GM06990 (cell line): ENCODE results near the gene BAZ1B.

Experiments
- DNase-seq: peaks from one replicate; pipeline ENCODE4 v3.0.0-alpha.2; 2011; ENCODE audit not compliant: insufficient read length; ENCODE audit errors: extremely low read depth
- H3K27me3 ChIP-seq: replicated peaks from 2 replicates; pipeline ENCODE4 v1.6.0; 2011; ENCODE audit warnings: low read length; ENCODE audit not compliant: control insufficient read depth, insufficient read depth
- H3K36me3 ChIP-seq: 2 replicates; pipeline ENCODE4 v1.5.1; 2011; ENCODE audit warnings: low read length; ENCODE audit not compliant: control insufficient read depth, insufficient read depth
- H3K4me3 ChIP-seq: replicated peaks from 2 replicates; pipeline ENCODE4 v1.5.1; 2011; ENCODE audit warnings: low read depth, mild to moderate bottlenecking, control low read depth, low read length
- TF ChIP-seq, protein P1 (sequence below): IDR thresholded peaks from 2 replicates; pipeline ENCODE4 v1.5.1; 2011; ENCODE audit warnings: low read length, control low read depth, mild to moderate bottlenecking, inconsistent platforms; ENCODE audit not compliant: insufficient read depth, poor library complexity, severe bottlenecking

The BAZ1B gene

DNA sequence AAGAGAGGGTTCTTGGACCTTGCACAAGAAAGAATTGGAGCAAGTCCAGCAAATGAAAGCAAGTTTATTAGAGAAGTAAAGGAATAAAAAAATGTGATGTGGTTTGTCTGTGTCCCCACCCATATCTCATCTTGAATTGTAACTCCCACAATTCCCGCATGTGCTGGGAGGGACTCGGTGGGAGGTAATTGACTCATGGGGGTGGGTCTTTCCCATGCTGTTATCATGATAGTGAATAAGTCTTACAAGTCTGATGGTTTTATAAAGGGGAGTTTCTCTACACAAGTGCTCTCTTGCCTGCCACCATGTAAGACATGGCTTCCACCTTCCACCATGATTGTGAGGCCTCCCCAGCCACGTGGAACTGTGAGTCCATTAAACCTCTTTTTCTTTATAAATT lies 127.7 kb downstream of the BAZ1B start:
- Histone ChIP-seq H3K27me3 (no peaks in the 10 kb centered on the region; the same call in none of the 2 replicates), H3K4me3 (no peak overlapping the region), H3K36me3 (no peaks in the 10 kb centered on the region)
- TF ChIP-seq, protein P1, sequence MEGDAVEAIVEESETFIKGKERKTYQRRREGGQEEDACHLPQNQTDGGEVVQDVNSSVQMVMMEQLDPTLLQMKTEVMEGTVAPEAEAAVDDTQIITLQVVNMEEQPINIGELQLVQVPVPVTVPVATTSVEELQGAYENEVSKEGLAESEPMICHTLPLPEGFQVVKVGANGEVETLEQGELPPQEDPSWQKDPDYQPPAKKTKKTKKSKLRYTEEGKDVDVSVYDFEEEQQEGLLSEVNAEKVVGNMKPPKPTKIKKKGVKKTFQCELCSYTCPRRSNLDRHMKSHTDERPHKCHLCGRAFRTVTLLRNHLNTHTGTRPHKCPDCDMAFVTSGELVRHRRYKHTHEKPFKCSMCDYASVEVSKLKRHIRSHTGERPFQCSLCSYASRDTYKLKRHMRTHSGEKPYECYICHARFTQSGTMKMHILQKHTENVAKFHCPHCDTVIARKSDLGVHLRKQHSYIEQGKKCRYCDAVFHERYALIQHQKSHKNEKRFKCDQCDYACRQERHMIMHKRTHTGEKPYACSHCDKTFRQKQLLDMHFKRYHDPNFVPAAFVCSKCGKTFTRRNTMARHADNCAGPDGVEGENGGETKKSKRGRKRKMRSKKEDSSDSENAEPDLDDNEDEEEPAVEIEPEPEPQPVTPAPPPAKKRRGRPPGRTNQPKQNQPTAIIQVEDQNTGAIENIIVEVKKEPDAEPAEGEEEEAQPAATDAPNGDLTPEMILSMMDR, result no peak
- DNase-seq, result no peak

DNA sequence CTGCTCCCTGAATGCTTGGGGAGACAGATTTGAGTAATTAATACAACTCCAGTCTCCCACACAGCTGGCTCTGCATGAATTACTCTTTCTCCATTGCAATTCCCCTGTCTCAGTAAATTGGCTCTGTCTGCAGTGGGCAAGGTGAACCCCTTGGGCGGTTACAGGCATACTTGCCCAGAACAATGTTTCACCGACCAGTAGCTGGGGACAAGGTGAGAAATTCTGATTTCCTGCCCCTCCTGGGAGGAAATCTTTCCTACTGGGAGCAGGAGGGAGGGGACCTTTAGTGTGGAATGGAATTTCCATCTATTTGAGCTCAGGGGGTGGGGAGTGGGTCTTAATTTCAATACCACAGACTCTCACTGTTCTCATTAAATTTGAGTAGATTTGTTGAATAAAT lies 130.7 kb downstream of the BAZ1B start:
- no peaks in the 10 kb centered on the region for H3K36me3 ChIP-seq
- no peak overlapping the region for H3K4me3 ChIP-seq
- DNase-seq, result no peak
- TF ChIP-seq, protein P1, result no peak
- no peaks in the 10 kb centered on the region; the same call in 1 of the 2 replicates for H3K27me3 ChIP-seq
